ENCODE data around the gene GPR50. TPM values are rescaled to one million over a fixed set of nuclear protein-coding genes. Genes with fewer than 3 reads are reported as not detected.

GPR50 gene
- polyA plus RNA-seq, 1 donor (not counting 4 experiments of a cell fraction or from before 2014, with no cell fraction given) = not detected

- Histone ChIP-seq H3K27me3 (ENCODE audit: control insufficient read depth, extremely low read depth, insufficient read depth, low read length) (peaks cover 70% of the 10 kb centered on the region), H3K4me3 (ENCODE audit: control insufficient read depth in 2 of 3, extremely low read depth in 1 of 3, insufficient read depth in 2 of 3, low read depth in 1 of 3, low read length in 3 of 3) (no peak overlapping the region), H3K9me1 (ENCODE audit: control insufficient read depth, extremely low read depth, insufficient read depth, low read length) (no peaks in the 10 kb centered on the region), H3K27ac (ENCODE audit: control insufficient read depth, insufficient read depth, low read length) (no peak overlapping the region), H3K36me3 (ENCODE audit: control insufficient read depth in 2 of 2, extremely low read depth in 1 of 2, insufficient read depth in 2 of 2, low read length in 2 of 2) (no peaks in the 10 kb centered on the region), H3K4me1 (ENCODE audit: control insufficient read depth, extremely low read depth, insufficient read depth, low read length) (no peaks in the 10 kb centered on the region), H3K79me2 (ENCODE audit: control insufficient read depth, insufficient read depth, low read length) (no peaks in the 10 kb centered on the region), H3K4me2 (ENCODE audit: control insufficient read depth, extremely low read depth, insufficient read depth, low read depth, low read length) (no peak overlapping the region), H3K9ac (ENCODE audit: control insufficient read depth, extremely low read depth, insufficient read depth, low read length) (no peak overlapping the region), H3K9me3 (ENCODE audit: control insufficient read depth, low read depth, low read length) (peaks cover 11% of the 10 kb centered on the region), H2AFZ (ENCODE audit: control insufficient read depth, low read length) (no peak overlapping the region), H4K20me1 (ENCODE audit: control insufficient read depth, extremely low read depth, insufficient read depth, low read length) (no peaks in the 10 kb centered on the region)
- peak; percentile 68 for TF ChIP-seq EZH2 (IDR thresholded peaks at IDR 0.05; ENCODE audit: low read length)
- TF ChIP-seq, protein P1, sequence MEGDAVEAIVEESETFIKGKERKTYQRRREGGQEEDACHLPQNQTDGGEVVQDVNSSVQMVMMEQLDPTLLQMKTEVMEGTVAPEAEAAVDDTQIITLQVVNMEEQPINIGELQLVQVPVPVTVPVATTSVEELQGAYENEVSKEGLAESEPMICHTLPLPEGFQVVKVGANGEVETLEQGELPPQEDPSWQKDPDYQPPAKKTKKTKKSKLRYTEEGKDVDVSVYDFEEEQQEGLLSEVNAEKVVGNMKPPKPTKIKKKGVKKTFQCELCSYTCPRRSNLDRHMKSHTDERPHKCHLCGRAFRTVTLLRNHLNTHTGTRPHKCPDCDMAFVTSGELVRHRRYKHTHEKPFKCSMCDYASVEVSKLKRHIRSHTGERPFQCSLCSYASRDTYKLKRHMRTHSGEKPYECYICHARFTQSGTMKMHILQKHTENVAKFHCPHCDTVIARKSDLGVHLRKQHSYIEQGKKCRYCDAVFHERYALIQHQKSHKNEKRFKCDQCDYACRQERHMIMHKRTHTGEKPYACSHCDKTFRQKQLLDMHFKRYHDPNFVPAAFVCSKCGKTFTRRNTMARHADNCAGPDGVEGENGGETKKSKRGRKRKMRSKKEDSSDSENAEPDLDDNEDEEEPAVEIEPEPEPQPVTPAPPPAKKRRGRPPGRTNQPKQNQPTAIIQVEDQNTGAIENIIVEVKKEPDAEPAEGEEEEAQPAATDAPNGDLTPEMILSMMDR (optimal IDR thresholded peaks at IDR 0.05 in 1 of 3, IDR thresholded peaks at IDR 0.05 in 1 of 3, conservative IDR thresholded peaks at IDR 0.05 in 1 of 3; ENCODE audit: extremely low read depth in 1 of 3, insufficient read depth in 2 of 3, low read length in 3 of 3) = no peak
- FAIRE-seq (no peak), DNase-seq (ENCODE audit: low read depth, low spot score) (no peak)
- dilution Hi-C loops (cut with MboI; ENCODE audit: extremely low pct_ligation_motif_present, low sequenced_read_pairs) = no loop called here
Measured at GRCh38 chrX:151175283-151176062, 911 bp upstream of the GPR50 start.

GRCh38 chrX:151177141-151178027, 1.0 kb downstream of the GPR50 start:
- Histone ChIP-seq H3K4me1 (ENCODE audit: control insufficient read depth, extremely low read depth, insufficient read depth, low read length) (no peaks in the 10 kb centered on the region), H3K9ac (ENCODE audit: control insufficient read depth, extremely low read depth, insufficient read depth, low read length) (no peak overlapping the region), H3K9me1 (ENCODE audit: control insufficient read depth, extremely low read depth, insufficient read depth, low read length) (no peaks in the 10 kb centered on the region), H3K9me3 (ENCODE audit: control insufficient read depth, low read depth, low read length) (peaks cover 11% of the 10 kb centered on the region), H3K4me3 (ENCODE audit: control insufficient read depth in 2 of 3, extremely low read depth in 1 of 3, insufficient read depth in 2 of 3, low read depth in 1 of 3, low read length in 3 of 3) (no peak overlapping the region), H3K27ac (ENCODE audit: control insufficient read depth, insufficient read depth, low read length) (no peak overlapping the region), H3K27me3 (ENCODE audit: control insufficient read depth, extremely low read depth, insufficient read depth, low read length) (peaks cover 80% of the 10 kb centered on the region), H2AFZ (ENCODE audit: control insufficient read depth, low read length) (no peak overlapping the region), H4K20me1 (ENCODE audit: control insufficient read depth, extremely low read depth, insufficient read depth, low read length) (no peaks in the 10 kb centered on the region), H3K36me3 (ENCODE audit: control insufficient read depth in 2 of 2, extremely low read depth in 1 of 2, insufficient read depth in 2 of 2, low read length in 2 of 2) (no peaks in the 10 kb centered on the region), H3K79me2 (ENCODE audit: control insufficient read depth, insufficient read depth, low read length) (no peaks in the 10 kb centered on the region), H3K4me2 (ENCODE audit: control insufficient read depth, extremely low read depth, insufficient read depth, low read depth, low read length) (no peak overlapping the region)
- TF ChIP-seq, protein P1 (optimal IDR thresholded peaks at IDR 0.05 in 1 of 3, IDR thresholded peaks at IDR 0.05 in 1 of 3, conservative IDR thresholded peaks at IDR 0.05 in 1 of 3; ENCODE audit: extremely low read depth in 1 of 3, insufficient read depth in 2 of 3, low read length in 3 of 3) = no peak
- TF ChIP-seq EZH2 (IDR thresholded peaks at IDR 0.05; ENCODE audit: low read length) = peak; percentile 73
- dilution Hi-C loops (cut with MboI; ENCODE audit: extremely low pct_ligation_motif_present, low sequenced_read_pairs) = no loop called here
- DNase-seq (ENCODE audit: low read depth, low spot score) (no peak), FAIRE-seq (no peak)

Data from keratinocyte (primary cell).